ENCODE data around the gene COL25A1.

GRCh38 chr4:109216085-109216696 is 86.3 kb downstream of the COL25A1 start:
- TF ChIP-seq CTCF (IDR thresholded peaks at IDR 0.05) (no peak), POLR2AphosphoS5 (IDR thresholded peaks at IDR 0.05; ENCODE audit: low read depth, low read length) (no peak)

All from Panc1 (cell line).